ENCODE data around the gene UHRF2. TPM values are rescaled to one million over a fixed set of nuclear protein-coding genes. Genes with fewer than 3 reads are reported as not detected.

The UHRF2 gene
- total RNA-seq, 1 experiment from 2014 or later, result 58.3 TPM

DNA sequence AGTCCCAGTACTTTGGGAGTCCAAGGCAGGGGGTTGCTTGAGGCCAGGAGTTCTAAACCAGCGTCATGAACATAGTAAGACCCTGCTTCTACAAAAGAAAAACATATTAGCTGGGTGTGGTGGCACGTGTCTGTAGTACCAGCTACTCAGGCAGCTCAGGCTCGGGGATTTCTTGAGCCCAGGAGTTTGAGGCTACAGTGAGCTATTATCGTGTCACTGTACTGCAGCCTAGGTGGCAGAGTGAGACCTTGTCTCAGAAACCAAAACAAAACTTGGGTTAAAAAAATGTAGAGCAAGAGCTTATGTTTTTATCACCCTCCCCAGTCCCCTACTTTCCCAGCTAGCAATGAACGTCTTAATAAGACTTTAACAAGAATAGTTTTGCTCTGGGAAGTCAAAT, 46.7 kb downstream of the UHRF2 start:
- TF ChIP-seq CTCF (IDR thresholded peaks at IDR 0.05; ENCODE audit: unreplicated experiment), result no peak
- no peak for DNase-seq (ENCODE audit: unreplicated experiment)
- H3K4me1 Mint-ChIP-seq (ENCODE audit: insufficient read depth, unreplicated experiment), result peaks cover 12% of the 10 kb centered on the region
- ChIA-PET CTCF (no interaction called here), POLR2A (no interaction called here)
- peaks cover 32% of the 10 kb centered on the region for H3K36me3 Mint-ChIP-seq (ENCODE audit: insufficient read depth, unreplicated experiment)
- H3K27me3 Mint-ChIP-seq (ENCODE audit: insufficient read depth, unreplicated experiment), result no peaks in the 10 kb centered on the region
- no peak overlapping the region for H3K27ac Mint-ChIP-seq (ENCODE audit: low read depth, unreplicated experiment)
- no peak overlapping the region for H3K4me3 Mint-ChIP-seq (ENCODE audit: unreplicated experiment)
- peaks cover 6% of the 10 kb centered on the region for H3K9me3 Mint-ChIP-seq (ENCODE audit: unreplicated experiment)
- no TSS peak for BruUV-seq (replicated peaks)
- intact Hi-C loops (cut with micrococcal nuclease), result no loop called here

DNA sequence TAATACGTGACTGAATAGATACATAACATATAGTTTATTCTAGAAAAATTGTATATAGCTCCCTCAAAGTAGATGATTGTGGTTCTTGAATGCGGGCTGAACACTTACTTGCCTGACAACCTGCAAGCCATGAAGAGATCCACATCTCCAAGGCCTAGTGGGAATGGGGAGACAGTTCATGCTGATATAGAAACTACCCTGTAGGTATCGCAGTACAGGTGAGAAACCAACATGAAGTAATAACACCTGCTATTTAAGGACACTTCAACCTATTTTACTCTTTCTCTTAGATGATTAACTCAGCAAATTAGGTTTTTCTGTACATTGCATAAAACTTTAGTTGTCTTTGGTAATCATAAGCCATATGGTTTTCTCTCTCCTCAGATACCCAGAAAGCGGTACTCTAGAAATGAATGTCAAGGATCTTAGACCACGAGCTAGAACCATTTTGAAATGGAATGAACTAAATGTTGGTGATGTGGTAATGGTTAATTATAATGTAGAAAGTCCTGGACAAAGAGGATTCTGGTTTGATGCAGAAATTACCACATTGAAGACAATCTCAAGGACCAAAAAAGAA, 47.3 kb downstream of the UHRF2 start:
- ChIA-PET CTCF (interaction anchor here (0.5 kb wide), 1 partner anchor 171 kb away, joined by 3 read pairs; no protein-coding TSS in a partner anchor), POLR2A (no interaction called here)
- Mint-ChIP-seq H3K27me3 (ENCODE audit: insufficient read depth, unreplicated experiment) (no peaks in the 10 kb centered on the region), H3K4me3 (ENCODE audit: unreplicated experiment) (no peak overlapping the region), H3K27ac (ENCODE audit: low read depth, unreplicated experiment) (peak overlapping the region; percentile 35), H3K4me1 (ENCODE audit: insufficient read depth, unreplicated experiment) (peaks cover 16% of the 10 kb centered on the region), H3K9me3 (ENCODE audit: unreplicated experiment) (peaks cover 6% of the 10 kb centered on the region), H3K36me3 (ENCODE audit: insufficient read depth, unreplicated experiment) (peaks cover 33% of the 10 kb centered on the region)
- no TSS peak for BruUV-seq (replicated peaks)
- no peak for TF ChIP-seq CTCF (IDR thresholded peaks at IDR 0.05; ENCODE audit: unreplicated experiment)
- intact Hi-C loops (cut with micrococcal nuclease), result no loop called here
- no peak for DNase-seq (ENCODE audit: unreplicated experiment)

- H3K27me3 Mint-ChIP-seq (ENCODE audit: insufficient read depth, unreplicated experiment), result no peaks in the 10 kb centered on the region
- peaks cover 35% of the 10 kb centered on the region for H3K36me3 Mint-ChIP-seq (ENCODE audit: insufficient read depth, unreplicated experiment)
- H3K4me3 Mint-ChIP-seq (ENCODE audit: unreplicated experiment), result no peak overlapping the region
- no peak for TF ChIP-seq CTCF (IDR thresholded peaks at IDR 0.05; ENCODE audit: unreplicated experiment)
- intact Hi-C loops (cut with micrococcal nuclease), result no loop called here
- ChIA-PET POLR2A (interaction anchor here (0.9 kb wide), 1 partner anchor 32 kb away, joined by 4 read pairs; no protein-coding TSS in a partner anchor), CTCF (no interaction called here)
- peaks cover 6% of the 10 kb centered on the region for H3K9me3 Mint-ChIP-seq (ENCODE audit: unreplicated experiment)
- no peak overlapping the region for H3K27ac Mint-ChIP-seq (ENCODE audit: low read depth, unreplicated experiment)
- H3K4me1 Mint-ChIP-seq (ENCODE audit: insufficient read depth, unreplicated experiment), result peaks cover 18% of the 10 kb centered on the region
- no TSS peak for BruUV-seq (replicated peaks)
- DNase-seq (ENCODE audit: unreplicated experiment), result no peak
Observed at GRCh38 chr9:6461619-6462018, 48.6 kb downstream of the UHRF2 start.

- peaks cover 18% of the 10 kb centered on the region for H3K36me3 Mint-ChIP-seq (ENCODE audit: insufficient read depth, unreplicated experiment)
- H3K4me3 Mint-ChIP-seq (ENCODE audit: unreplicated experiment), result no peak overlapping the region
- no peaks in the 10 kb centered on the region for H3K9me3 Mint-ChIP-seq (ENCODE audit: unreplicated experiment)
- ChIA-PET POLR2A (interaction anchor here (0.9 kb wide), 1 partner anchor 110 kb away, joined by 3 read pairs; no protein-coding TSS in a partner anchor), CTCF (interaction anchor here (0.5 to 0.9 kb wide), 3 partner anchors 30 to 836 kb away, joined by 3 to 4 read pairs (median 3); no protein-coding TSS in a partner anchor)
- peak overlapping the region; percentile 69 for H3K27ac Mint-ChIP-seq (ENCODE audit: low read depth, unreplicated experiment)
- no peaks in the 10 kb centered on the region for H3K27me3 Mint-ChIP-seq (ENCODE audit: insufficient read depth, unreplicated experiment)
- DNase-seq (ENCODE audit: unreplicated experiment), result peak; percentile 31
- intact Hi-C loops (cut with micrococcal nuclease), result no loop called here
- H3K4me1 Mint-ChIP-seq (ENCODE audit: insufficient read depth, unreplicated experiment), result peaks cover 20% of the 10 kb centered on the region
- no TSS peak for BruUV-seq (replicated peaks)
- no peak for TF ChIP-seq CTCF (IDR thresholded peaks at IDR 0.05; ENCODE audit: unreplicated experiment)
Observed at GRCh38 chr9:6467006-6467625, 54.1 kb downstream of the UHRF2 start.

All from MCF 10A (cell line).